Liver (tissue), 3 donors: Measurements from ENCODE around the gene TMEM164.

ENCODE experiments used
- EGR1 ChIP-seq, 2 donors: IDR thresholded peaks; 2 replicates each; pipeline ENCODE4 v1.6.1; 2016 to 2018; ENCODE audit warnings: antibody characterized with exemption in 2 of 2, low read depth in 2 of 2
- FOXA1 ChIP-seq: IDR thresholded peaks from 2 replicates; pipeline ENCODE4 v1.6.1; 2016; ENCODE audit warnings: antibody characterized with exemption
- GABPA ChIP-seq, 2 donors: IDR thresholded peaks in 1 of 2; conservative IDR thresholded peaks in 1 of 2; 2 replicates each; pipeline ENCODE4 v1.6.1; 2016; ENCODE audit warnings: antibody characterized with exemption in 2 of 2, mild to moderate bottlenecking in 1 of 2, moderate library complexity in 1 of 2
- HNF4A ChIP-seq, 2 donors: conservative IDR thresholded peaks; 2 replicates each; pipeline ENCODE4 v1.6.1; 2016; ENCODE audit warnings: antibody characterized with exemption in 2 of 2, mild to moderate bottlenecking in 2 of 2
- JUND ChIP-seq, 2 donors: IDR thresholded peaks; 2 replicates each; pipeline ENCODE4 v1.6.1; 2016; ENCODE audit warnings: antibody characterized with exemption in 2 of 2
- NR2F2 ChIP-seq: IDR thresholded peaks from 2 replicates; pipeline ENCODE4 v1.6.1; 2016; ENCODE audit warnings: antibody characterized with exemption
- RAD21 ChIP-seq, 2 donors: IDR thresholded peaks; 2 replicates each; pipeline ENCODE4 v1.6.1; 2016; ENCODE audit warnings: antibody characterized with exemption in 2 of 2, mild to moderate bottlenecking in 2 of 2
- RXRA ChIP-seq, 2 donors: IDR thresholded peaks; 2 replicates each; pipeline ENCODE4 v1.6.1; 2017 to 2018; ENCODE audit warnings: antibody characterized with exemption in 2 of 2, mild to moderate bottlenecking in 1 of 2
- YY1 ChIP-seq: IDR thresholded peaks from 2 replicates; pipeline ENCODE4 v1.6.1; 2016; ENCODE audit warnings: antibody characterized with exemption, mild to moderate bottlenecking
- TF ChIP-seq, protein P1 (sequence below): fragments of 150-350 bp; IDR thresholded peaks from 2 replicates; pipeline ENCODE4 v1.5.1; 2017; ENCODE audit warnings: improper control_type of control experiment, low read depth, low read length; ENCODE audit not compliant: missing input control
- TF ChIP-seq, protein P2 (sequence below): IDR thresholded peaks from 2 replicates; pipeline ENCODE4 v1.6.1; 2016; ENCODE audit warnings: antibody characterized with exemption
- TF ChIP-seq, protein P3 (sequence below): IDR thresholded peaks from 2 replicates; pipeline ENCODE4 v1.6.1; 2016; ENCODE audit warnings: antibody characterized with exemption, mild to moderate bottlenecking
- TF ChIP-seq, protein P4 (sequence below): IDR thresholded peaks from 2 replicates; pipeline ENCODE4 v1.6.1; 2016; ENCODE audit warnings: antibody characterized with exemption
- donor health status: healthy.
- donor health status: healthy.

DNA sequence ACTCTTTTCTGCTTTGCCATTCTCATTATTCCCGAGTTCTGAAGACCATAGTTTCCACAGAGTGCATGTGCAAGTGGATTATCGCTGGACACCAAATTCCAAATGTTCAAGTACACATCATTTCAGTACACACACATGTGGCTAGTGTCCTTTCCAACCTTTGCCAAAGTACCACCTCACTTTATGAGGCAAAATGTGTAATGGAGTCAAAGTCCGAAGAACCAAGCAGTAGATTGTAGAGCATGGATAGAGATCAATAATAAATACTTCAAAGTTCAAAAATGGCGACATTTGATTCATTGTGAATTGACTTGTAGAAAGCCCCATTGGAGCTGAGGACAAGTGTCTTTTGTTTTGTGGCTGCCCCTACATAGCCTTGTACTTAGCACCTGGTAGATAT is 115.6 kb downstream of the TMEM164 start:
- no peak for TF ChIP-seq RAD21 (IDR thresholded peaks at IDR 0.05)
- TF ChIP-seq, protein P1, sequence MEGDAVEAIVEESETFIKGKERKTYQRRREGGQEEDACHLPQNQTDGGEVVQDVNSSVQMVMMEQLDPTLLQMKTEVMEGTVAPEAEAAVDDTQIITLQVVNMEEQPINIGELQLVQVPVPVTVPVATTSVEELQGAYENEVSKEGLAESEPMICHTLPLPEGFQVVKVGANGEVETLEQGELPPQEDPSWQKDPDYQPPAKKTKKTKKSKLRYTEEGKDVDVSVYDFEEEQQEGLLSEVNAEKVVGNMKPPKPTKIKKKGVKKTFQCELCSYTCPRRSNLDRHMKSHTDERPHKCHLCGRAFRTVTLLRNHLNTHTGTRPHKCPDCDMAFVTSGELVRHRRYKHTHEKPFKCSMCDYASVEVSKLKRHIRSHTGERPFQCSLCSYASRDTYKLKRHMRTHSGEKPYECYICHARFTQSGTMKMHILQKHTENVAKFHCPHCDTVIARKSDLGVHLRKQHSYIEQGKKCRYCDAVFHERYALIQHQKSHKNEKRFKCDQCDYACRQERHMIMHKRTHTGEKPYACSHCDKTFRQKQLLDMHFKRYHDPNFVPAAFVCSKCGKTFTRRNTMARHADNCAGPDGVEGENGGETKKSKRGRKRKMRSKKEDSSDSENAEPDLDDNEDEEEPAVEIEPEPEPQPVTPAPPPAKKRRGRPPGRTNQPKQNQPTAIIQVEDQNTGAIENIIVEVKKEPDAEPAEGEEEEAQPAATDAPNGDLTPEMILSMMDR = no peak
- no peak for TF ChIP-seq RXRA (IDR thresholded peaks at IDR 0.05)
- no peak for TF ChIP-seq NR2F2
- no peak for TF ChIP-seq YY1
- TF ChIP-seq, protein P2, sequence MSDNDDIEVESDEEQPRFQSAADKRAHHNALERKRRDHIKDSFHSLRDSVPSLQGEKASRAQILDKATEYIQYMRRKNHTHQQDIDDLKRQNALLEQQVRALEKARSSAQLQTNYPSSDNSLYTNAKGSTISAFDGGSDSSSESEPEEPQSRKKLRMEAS = no peak
- TF ChIP-seq EGR1 (IDR thresholded peaks at IDR 0.05; ENCODE audit: low read depth in 2 of 2) = no peak
- TF ChIP-seq GABPA (IDR thresholded peaks at IDR 0.05 in 1 of 2, conservative IDR thresholded peaks at IDR 0.05 in 1 of 2) = no peak
- TF ChIP-seq, protein P3, sequence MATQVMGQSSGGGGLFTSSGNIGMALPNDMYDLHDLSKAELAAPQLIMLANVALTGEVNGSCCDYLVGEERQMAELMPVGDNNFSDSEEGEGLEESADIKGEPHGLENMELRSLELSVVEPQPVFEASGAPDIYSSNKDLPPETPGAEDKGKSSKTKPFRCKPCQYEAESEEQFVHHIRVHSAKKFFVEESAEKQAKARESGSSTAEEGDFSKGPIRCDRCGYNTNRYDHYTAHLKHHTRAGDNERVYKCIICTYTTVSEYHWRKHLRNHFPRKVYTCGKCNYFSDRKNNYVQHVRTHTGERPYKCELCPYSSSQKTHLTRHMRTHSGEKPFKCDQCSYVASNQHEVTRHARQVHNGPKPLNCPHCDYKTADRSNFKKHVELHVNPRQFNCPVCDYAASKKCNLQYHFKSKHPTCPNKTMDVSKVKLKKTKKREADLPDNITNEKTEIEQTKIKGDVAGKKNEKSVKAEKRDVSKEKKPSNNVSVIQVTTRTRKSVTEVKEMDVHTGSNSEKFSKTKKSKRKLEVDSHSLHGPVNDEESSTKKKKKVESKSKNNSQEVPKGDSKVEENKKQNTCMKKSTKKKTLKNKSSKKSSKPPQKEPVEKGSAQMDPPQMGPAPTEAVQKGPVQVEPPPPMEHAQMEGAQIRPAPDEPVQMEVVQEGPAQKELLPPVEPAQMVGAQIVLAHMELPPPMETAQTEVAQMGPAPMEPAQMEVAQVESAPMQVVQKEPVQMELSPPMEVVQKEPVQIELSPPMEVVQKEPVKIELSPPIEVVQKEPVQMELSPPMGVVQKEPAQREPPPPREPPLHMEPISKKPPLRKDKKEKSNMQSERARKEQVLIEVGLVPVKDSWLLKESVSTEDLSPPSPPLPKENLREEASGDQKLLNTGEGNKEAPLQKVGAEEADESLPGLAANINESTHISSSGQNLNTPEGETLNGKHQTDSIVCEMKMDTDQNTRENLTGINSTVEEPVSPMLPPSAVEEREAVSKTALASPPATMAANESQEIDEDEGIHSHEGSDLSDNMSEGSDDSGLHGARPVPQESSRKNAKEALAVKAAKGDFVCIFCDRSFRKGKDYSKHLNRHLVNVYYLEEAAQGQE = no peak
- TF ChIP-seq FOXA1 = no peak
- no peak for TF ChIP-seq JUND (IDR thresholded peaks at IDR 0.05)
- TF ChIP-seq HNF4A (conservative IDR thresholded peaks at IDR 0.05) = no peak
- TF ChIP-seq, protein P4, sequence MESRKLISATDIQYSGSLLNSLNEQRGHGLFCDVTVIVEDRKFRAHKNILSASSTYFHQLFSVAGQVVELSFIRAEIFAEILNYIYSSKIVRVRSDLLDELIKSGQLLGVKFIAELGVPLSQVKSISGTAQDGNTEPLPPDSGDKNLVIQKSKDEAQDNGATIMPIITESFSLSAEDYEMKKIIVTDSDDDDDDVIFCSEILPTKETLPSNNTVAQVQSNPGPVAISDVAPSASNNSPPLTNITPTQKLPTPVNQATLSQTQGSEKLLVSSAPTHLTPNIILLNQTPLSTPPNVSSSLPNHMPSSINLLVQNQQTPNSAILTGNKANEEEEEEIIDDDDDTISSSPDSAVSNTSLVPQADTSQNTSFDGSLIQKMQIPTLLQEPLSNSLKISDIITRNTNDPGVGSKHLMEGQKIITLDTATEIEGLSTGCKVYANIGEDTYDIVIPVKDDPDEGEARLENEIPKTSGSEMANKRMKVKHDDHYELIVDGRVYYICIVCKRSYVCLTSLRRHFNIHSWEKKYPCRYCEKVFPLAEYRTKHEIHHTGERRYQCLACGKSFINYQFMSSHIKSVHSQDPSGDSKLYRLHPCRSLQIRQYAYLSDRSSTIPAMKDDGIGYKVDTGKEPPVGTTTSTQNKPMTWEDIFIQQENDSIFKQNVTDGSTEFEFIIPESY = no peak
